Hepatocyte (in vitro differentiated cells): ENCODE data around the gene LPAR1. TPM values are rescaled to one million over a fixed set of nuclear protein-coding genes. Genes with fewer than 3 reads are reported as not detected.

ENCODE experiments used
- DNase-seq: peaks from one replicate; pipeline ENCODE4 v3.0.0-alpha.2; 2016; ENCODE audit warnings: low spot score
- H2AFZ ChIP-seq: fragments of 200-600 bp; sonication (generic); 2 replicates; pipeline ENCODE4 v1.6.0; 2016; ENCODE audit warnings: antibody characterized with exemption, mild to moderate bottlenecking
- H3K27ac ChIP-seq: fragments of 200-600 bp; sonication (generic); 2 replicates; pipeline ENCODE4 v1.5.1; 2016; ENCODE audit warnings: mild to moderate bottlenecking
- H3K27me3 ChIP-seq: fragments of 200-600 bp; sonication (generic); 2 replicates; pipeline ENCODE4 v1.6.1; 2016
- H3K36me3 ChIP-seq: fragments of 200-600 bp; sonication (generic); replicated peaks from 2 replicates; pipeline ENCODE4 v1.5.1; 2016; ENCODE audit warnings: low read depth; ENCODE audit not compliant: insufficient read depth
- H3K4me1 ChIP-seq: fragments of 200-600 bp; sonication (generic); 2 replicates; pipeline ENCODE4 v1.5.1; 2016; ENCODE audit warnings: mild to moderate bottlenecking, moderate library complexity; ENCODE audit not compliant: insufficient read depth
- H3K4me2 ChIP-seq: fragments of 200-600 bp; sonication (generic); 2 replicates; pipeline ENCODE4 v1.6.0; 2016
- H3K4me3 ChIP-seq: fragments of 200-600 bp; sonication (generic); 2 replicates; pipeline ENCODE4 v1.5.1; 2016; ENCODE audit warnings: mild to moderate bottlenecking
- H3K79me2 ChIP-seq: fragments of 200-600 bp; sonication (generic); 2 replicates; pipeline ENCODE4 v1.6.0; 2017; ENCODE audit warnings: mild to moderate bottlenecking
- H3K9me2 ChIP-seq: fragments of 200-600 bp; sonication (generic); replicated peaks from 2 replicates; pipeline ENCODE4 v1.6.0; 2017; ENCODE audit warnings: mild to moderate bottlenecking; ENCODE audit not compliant: insufficient read depth
- H3K9me3 ChIP-seq: fragments of 200-600 bp; sonication (generic); 2 replicates; pipeline ENCODE4 v1.5.1; 2016; ENCODE audit warnings: low read depth, mild to moderate bottlenecking
- H4K20me1 ChIP-seq: fragments of 200-600 bp; sonication (generic); 2 replicates; pipeline ENCODE4 v1.6.0; 2016; ENCODE audit warnings: mild to moderate bottlenecking; ENCODE audit not compliant: insufficient read depth, poor library complexity, severe bottlenecking
- CTCF ChIP-seq: fragments of 200-600 bp; sonication (generic); IDR thresholded peaks from 2 replicates; pipeline ENCODE4 v1.5.1; 2016; ENCODE audit warnings: antibody characterized with exemption, mild to moderate bottlenecking; ENCODE audit not compliant: poor library complexity
- EZH2 ChIP-seq: fragments of 200-600 bp; sonication (generic); IDR thresholded peaks from 2 replicates; pipeline ENCODE4 v1.6.1; 2016; ENCODE audit warnings: antibody characterized with exemption, mild to moderate bottlenecking, borderline replicate concordance
- EZH2phosphoT487 ChIP-seq: fragments of 200-600 bp; sonication (generic); IDR thresholded peaks from one replicate; pipeline ENCODE4 v1.6.1; 2018; ENCODE audit warnings: antibody characterized with exemption, mild to moderate bottlenecking, low read depth, moderate library complexity; ENCODE audit not compliant: unreplicated experiment, severe bottlenecking
- WGBS: methylation state at CpG from one replicate; pipeline ENCODE4 v1.1.6; 2016; ENCODE audit warnings: low lambda C conversion rate; ENCODE audit errors: missing lambda C conversion rate; 5-methylcytosine and 5-hydroxymethylcytosine counted together
- polyA plus RNA-seq: library from polyadenylated mRNA; unstranded; fragments of >200 nt; fragmentation: Nextera tagmentation; extraction: Ambion mirVana; gene quantifications from 2 replicates; pipeline ENCODE4 v1.2.1, GENCODE V29; 2016
- total RNA-seq: library from RNA; depleted of rRNA; stranded (reverse); fragments of >200 nt; gene quantifications from 2 replicates; pipeline ENCODE4 v1.2.3, GENCODE V29; 2014

Gene LPAR1
- total and polyA plus RNA-seq, 2 experiments from 2014 or later, result 20.2 to 36.8 TPM

- 61% methylated on average over 3 of the region's 3 CpGs for WGBS
- H3K4me1 ChIP-seq, result no peaks in the 10 kb centered on the region
- TF ChIP-seq EZH2phosphoT487 (no peak), CTCF (no peak), EZH2 (no peak)
- H3K4me2 ChIP-seq, result no peak overlapping the region
- no peaks in the 10 kb centered on the region for H3K9me2 ChIP-seq
- no peaks in the 10 kb centered on the region for H3K9me3 ChIP-seq
- H4K20me1 ChIP-seq, result no peaks in the 10 kb centered on the region
- DNase-seq, result no peak
- no peaks in the 10 kb centered on the region for H3K27me3 ChIP-seq
- H3K36me3 ChIP-seq, result no peaks in the 10 kb centered on the region
- H3K27ac ChIP-seq, result peak overlapping the region; percentile 41
- no peak overlapping the region for H2AFZ ChIP-seq
- peaks cover 11% of the 10 kb centered on the region for H3K79me2 ChIP-seq
- no peak overlapping the region for H3K4me3 ChIP-seq
These were observed 158.1 kb downstream of the LPAR1 start for GRCh38 chr9:110880189-110880588.

GRCh38 chr9:110877374-110877773 lies 160.9 kb downstream of the LPAR1 start:
- Histone ChIP-seq H3K79me2 (peaks cover 8% of the 10 kb centered on the region), H3K27ac (peak overlapping the region; percentile 55), H2AFZ (no peak overlapping the region), H3K4me2 (no peak overlapping the region), H3K27me3 (no peaks in the 10 kb centered on the region), H3K9me3 (no peaks in the 10 kb centered on the region), H3K36me3 (no peaks in the 10 kb centered on the region), H3K4me1 (no peaks in the 10 kb centered on the region), H3K4me3 (no peak overlapping the region), H3K9me2 (no peaks in the 10 kb centered on the region), H4K20me1 (no peaks in the 10 kb centered on the region)
- TF ChIP-seq EZH2 (no peak), CTCF (no peak), EZH2phosphoT487 (no peak)
- DNase-seq, result no peak

- DNase-seq, result peak; percentile 17
- no peak overlapping the region for H3K4me3 ChIP-seq
- no peaks in the 10 kb centered on the region for H3K36me3 ChIP-seq
- H3K4me1 ChIP-seq, result no peaks in the 10 kb centered on the region
- H2AFZ ChIP-seq, result no peak overlapping the region
- no peak overlapping the region for H3K4me2 ChIP-seq
- H3K27me3 ChIP-seq, result no peaks in the 10 kb centered on the region
- H3K9me3 ChIP-seq, result no peaks in the 10 kb centered on the region
- WGBS, result 66% methylated on average over 3 of the region's 3 CpGs
- H4K20me1 ChIP-seq, result no peaks in the 10 kb centered on the region
- no peaks in the 10 kb centered on the region for H3K9me2 ChIP-seq
- peak overlapping the region; percentile 55 for H3K27ac ChIP-seq
- peaks cover 5% of the 10 kb centered on the region for H3K79me2 ChIP-seq
- TF ChIP-seq EZH2, result no peak
- TF ChIP-seq CTCF, result no peak
- TF ChIP-seq EZH2phosphoT487, result no peak
These were observed 161.3 kb downstream of the LPAR1 start for GRCh38 chr9:110876929-110877328.
